WTC11 (cell line): Measurements from ENCODE around the gene OR5A2.

Experiments used
- CTCF ChIP-seq: fragments of 200-600 bp; IDR thresholded peaks from 2 replicates; pipeline ENCODE4 v1.8.0; 2022; ENCODE audit warnings: antibody characterized with exemption
- E2F4 ChIP-seq: sonication (generic); formaldehyde crosslinking; IDR thresholded peaks from 2 replicates; pipeline ENCODE4 v1.8.1; 2022; ENCODE audit warnings: low read depth, mild to moderate bottlenecking, moderate library complexity, missing genetic modification reagents, borderline replicate concordance
- FOXK1 ChIP-seq: sonication (generic); formaldehyde crosslinking; IDR thresholded peaks from 2 replicates; pipeline ENCODE4 v1.8.0; 2022; ENCODE audit warnings: mild to moderate bottlenecking, moderate library complexity, missing genetic modification reagents
- HMGXB4 ChIP-seq: sonication (generic); formaldehyde crosslinking; IDR thresholded peaks from 2 replicates; pipeline ENCODE4 v1.8.1; 2023; ENCODE audit warnings: mild to moderate bottlenecking, moderate library complexity, missing genetic modification reagents
- JAZF1 ChIP-seq: fragments of 250-450 bp; sonication (Bioruptor Pico); IDR thresholded peaks from 2 replicates; pipeline ENCODE4 v1.9.0; 2021; ENCODE audit warnings: moderate library complexity, mild to moderate bottlenecking, inconsistent platforms
- RELA ChIP-seq: sonication (generic); formaldehyde crosslinking; IDR thresholded peaks from 2 replicates; pipeline ENCODE4 v1.8.1; 2022; ENCODE audit warnings: missing genetic modification reagents, mild to moderate bottlenecking, borderline replicate concordance

- TF ChIP-seq RELA (no peak), CTCF (no peak), FOXK1 (CRISPR knock-in tag) (no peak), HMGXB4 (CRISPR knock-in tag) (no peak), JAZF1 (CRISPR knock-in tag) (no peak), E2F4 (CRISPR knock-in tag) (no peak)
Measured at GRCh38 chr11:59380263-59381059, 45.8 kb downstream of the OR5A2 start.
